Muscle of leg (tissue), 11 donors: ENCODE data around the gene MR1. TPM values are rescaled to one million over a fixed set of nuclear protein-coding genes. Genes with fewer than 3 reads are reported as not detected.

ENCODE experiments used
- DNase-seq: peaks from one replicate; pipeline ENCODE4 v3.0.0; 2013
- H3K27ac ChIP-seq: one replicate; pipeline ENCODE4 v1.5.1; 2013; ENCODE audit warnings: mild to moderate bottlenecking, low read length, control low read depth
- H3K27me3 ChIP-seq: one replicate; pipeline ENCODE4 v1.6.1; 2013; ENCODE audit warnings: low read length; ENCODE audit not compliant: control insufficient read depth, insufficient read depth
- H3K36me3 ChIP-seq: one replicate; pipeline ENCODE4 v1.6.1; 2013; ENCODE audit warnings: low read length; ENCODE audit not compliant: control insufficient read depth, insufficient read depth
- H3K4me1 ChIP-seq: one replicate; pipeline ENCODE4 v1.6.1; 2013; ENCODE audit warnings: low read length; ENCODE audit not compliant: control insufficient read depth, insufficient read depth
- H3K4me3 ChIP-seq: one replicate; pipeline ENCODE4 v1.5.1; 2013; ENCODE audit warnings: low read length, control low read depth
- H3K9me3 ChIP-seq: replicated peaks from 2 replicates; pipeline ENCODE4 v1.6.1; 2013; ENCODE audit warnings: low read depth, low read length; ENCODE audit not compliant: control insufficient read depth
- WGBS: methylation state at CpG from one replicate; pipeline ENCODE4 v1.1.5; 2013; ENCODE audit warnings: missing lambda C conversion rate; ENCODE audit not compliant: insufficient coverage; 5-methylcytosine and 5-hydroxymethylcytosine counted together
- polyA plus RNA-seq, 8 donors: library from polyadenylated mRNA; unstranded; fragments of 120-200 nt; gene quantifications; one replicate each; pipeline versions ENCODE4 v1.2.1 to v1.2.3, GENCODE V29; 2013; ENCODE audit warnings: inconsistent platforms in 1 of 8, low replicate concordance in 1 of 8; ENCODE audit not compliant: insufficient read length in 8 of 8, insufficient read depth in 1 of 8
- total RNA-seq: library from RNA; stranded (reverse); fragments of 120-200 nt; gene quantifications from one replicate; pipeline ENCODE4 v1.2.4, GENCODE V29; 2013

Gene MR1
- total and polyA plus RNA-seq, 9 donors: 3.2 to 6.3 (median 4.1) TPM

DNA sequence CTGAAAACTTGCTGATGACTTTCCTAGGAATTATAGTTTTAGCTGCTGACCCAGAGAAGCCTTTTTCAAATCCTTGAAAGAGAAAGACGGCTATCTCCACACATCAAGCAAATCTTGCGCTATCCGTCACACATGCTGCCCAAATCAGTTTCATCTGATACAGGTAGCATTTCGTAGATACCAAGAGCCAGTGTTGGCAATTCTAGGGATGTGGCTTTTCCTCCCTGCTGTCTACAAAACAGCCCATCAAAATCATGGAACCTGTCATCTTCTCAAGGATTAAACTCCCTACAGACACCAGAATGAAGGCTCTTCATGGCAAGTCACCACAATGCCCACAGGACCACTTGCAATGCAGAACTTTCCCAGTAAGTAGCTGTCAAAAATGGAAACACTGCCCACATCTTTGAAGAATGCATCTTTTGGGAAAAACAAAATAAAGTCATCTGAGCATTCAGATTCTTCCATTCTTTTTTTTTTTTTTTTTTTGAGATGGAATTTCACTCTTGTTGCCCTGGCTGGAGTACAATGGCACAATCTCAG, 21.5 kb upstream of the MR1 start:
- 86% methylated on average over 3 of the region's 4 CpGs for whole genome bisulfite sequencing
- H3K4me1 ChIP-seq: no peaks in the 10 kb centered on the region
- H3K27me3 ChIP-seq: no peaks in the 10 kb centered on the region
- H3K27ac ChIP-seq: no peak overlapping the region
- no peak for DNase-seq
- no peak overlapping the region for H3K4me3 ChIP-seq
- no peaks in the 10 kb centered on the region for H3K36me3 ChIP-seq
- no peaks in the 10 kb centered on the region for H3K9me3 ChIP-seq

DNA sequence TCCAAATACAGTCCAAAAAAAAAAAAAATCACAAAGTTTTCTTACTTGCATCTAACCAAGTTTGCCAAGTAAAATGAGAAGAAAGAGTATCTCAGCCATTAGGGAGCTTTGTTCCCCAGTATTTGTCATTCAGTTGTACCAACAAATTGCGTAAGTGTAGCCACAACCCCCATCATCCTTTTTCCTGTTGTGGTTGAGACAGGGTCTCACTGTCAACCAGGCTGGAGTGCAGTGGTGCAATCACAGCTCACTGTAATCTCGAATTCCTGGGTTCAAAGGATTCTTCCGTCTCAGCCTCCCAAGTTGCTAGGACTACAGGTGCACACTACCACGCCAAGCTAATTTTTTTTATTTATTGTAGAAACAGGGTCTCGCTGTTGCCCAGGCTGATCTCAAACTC, 20.6 kb upstream of the MR1 start:
- Histone ChIP-seq H3K27ac (no peak overlapping the region), H3K27me3 (no peaks in the 10 kb centered on the region), H3K4me1 (no peaks in the 10 kb centered on the region), H3K9me3 (no peaks in the 10 kb centered on the region), H3K36me3 (no peaks in the 10 kb centered on the region), H3K4me3 (no peak overlapping the region)
- DNase-seq: no peak
- no CpG with 5 or more reads among the region's 5 CpGs for WGBS

GRCh38 chr1:181014477-181015250, 19.1 kb upstream of the MR1 start:
- Histone ChIP-seq H3K4me3 (no peak overlapping the region), H3K27me3 (no peaks in the 10 kb centered on the region), H3K36me3 (no peaks in the 10 kb centered on the region), H3K27ac (no peak overlapping the region), H3K9me3 (no peaks in the 10 kb centered on the region), H3K4me1 (no peaks in the 10 kb centered on the region)
- DNase-seq: no peak
- 86% methylated on average over 1 of the region's 2 CpGs for WGBS

- Histone ChIP-seq H3K27ac (no peak overlapping the region), H3K36me3 (no peaks in the 10 kb centered on the region), H3K9me3 (no peaks in the 10 kb centered on the region), H3K27me3 (no peaks in the 10 kb centered on the region), H3K4me1 (no peaks in the 10 kb centered on the region), H3K4me3 (no peak overlapping the region)
- DNase-seq: peak; percentile 23
Observed at GRCh38 chr1:181015251-181015615, 18.6 kb upstream of the MR1 start.

- no peaks in the 10 kb centered on the region for H3K36me3 ChIP-seq
- 100% methylated on average over 6 of the region's 8 CpGs for WGBS
- H3K27ac ChIP-seq: no peak overlapping the region
- no peaks in the 10 kb centered on the region for H3K9me3 ChIP-seq
- H3K4me3 ChIP-seq: no peak overlapping the region
- H3K4me1 ChIP-seq: no peaks in the 10 kb centered on the region
- no peak for DNase-seq
- H3K27me3 ChIP-seq: no peaks in the 10 kb centered on the region
Observed at GRCh38 chr1:181016563-181016962, 17.2 kb upstream of the MR1 start.

DNA sequence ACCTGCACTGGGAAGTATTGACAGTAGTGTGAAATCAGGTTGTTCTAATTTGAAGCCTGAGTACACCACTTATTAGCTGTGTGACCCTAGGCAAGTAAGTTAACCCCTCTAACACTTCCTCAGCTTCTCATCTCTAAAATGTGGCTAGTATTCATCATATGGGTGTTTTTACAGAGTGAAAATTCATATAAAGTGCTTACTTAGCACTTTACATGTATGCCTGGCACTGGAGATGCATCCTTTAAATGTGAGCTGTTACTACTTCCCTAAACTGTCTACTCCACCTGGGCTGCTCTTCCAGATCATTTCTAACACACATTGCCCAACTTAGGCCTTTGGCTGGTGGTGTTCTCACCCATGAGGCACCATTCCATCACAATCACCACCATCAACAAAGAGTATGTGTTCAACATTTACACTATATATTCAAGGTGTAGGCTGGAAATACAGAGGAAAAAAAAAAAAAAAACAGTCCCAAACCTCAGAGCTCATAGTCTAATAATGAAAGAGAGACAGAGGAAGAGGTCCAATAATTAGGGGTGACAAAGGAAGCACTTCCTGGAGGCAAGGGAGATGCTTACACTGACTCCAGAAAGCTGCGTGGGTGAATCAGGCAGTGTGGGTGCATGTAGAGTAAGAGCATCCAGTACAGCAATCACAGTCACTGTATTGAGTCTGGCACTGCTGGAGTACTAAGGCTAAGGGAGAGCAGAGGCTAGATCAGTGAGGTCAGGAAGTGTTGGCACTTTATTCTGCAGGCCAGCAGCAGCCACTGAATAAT, 14.7 kb upstream of the MR1 start:
- Histone ChIP-seq H3K4me1 (peaks cover 4% of the 10 kb centered on the region), H3K9me3 (no peaks in the 10 kb centered on the region), H3K27ac (no peak overlapping the region), H3K36me3 (no peaks in the 10 kb centered on the region), H3K4me3 (no peak overlapping the region), H3K27me3 (no peaks in the 10 kb centered on the region)
- 47% methylated on average over 1 of the region's 1 CpG for WGBS
- DNase-seq: no peak

DNA sequence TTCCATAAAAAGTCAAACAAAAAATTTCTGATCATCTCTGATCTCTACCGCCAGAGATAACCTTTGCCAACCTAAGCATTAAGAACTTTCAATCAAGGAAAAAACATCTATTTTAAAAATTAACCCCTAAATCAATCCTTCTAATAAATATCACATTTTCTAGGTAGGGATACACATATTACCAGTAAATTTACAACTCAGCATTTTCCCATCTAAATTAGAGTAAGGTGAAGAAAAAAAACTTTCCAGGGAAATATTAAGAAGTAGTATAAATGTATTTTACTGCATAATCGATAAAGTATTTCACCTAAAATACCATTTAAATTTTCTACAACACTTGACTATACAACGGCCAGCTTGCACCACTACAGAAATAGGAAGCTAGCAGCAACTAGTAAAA, 12.6 kb upstream of the MR1 start:
- H3K27me3 ChIP-seq: no peaks in the 10 kb centered on the region
- WGBS: no CpG with 5 or more reads among the region's 3 CpGs
- H3K4me1 ChIP-seq: peaks cover 4% of the 10 kb centered on the region
- DNase-seq: no peak
- H3K9me3 ChIP-seq: no peaks in the 10 kb centered on the region
- H3K27ac ChIP-seq: peak overlapping the region; percentile 97
- H3K4me3 ChIP-seq: peak overlapping the region; percentile 94
- H3K36me3 ChIP-seq: no peaks in the 10 kb centered on the region

DNA sequence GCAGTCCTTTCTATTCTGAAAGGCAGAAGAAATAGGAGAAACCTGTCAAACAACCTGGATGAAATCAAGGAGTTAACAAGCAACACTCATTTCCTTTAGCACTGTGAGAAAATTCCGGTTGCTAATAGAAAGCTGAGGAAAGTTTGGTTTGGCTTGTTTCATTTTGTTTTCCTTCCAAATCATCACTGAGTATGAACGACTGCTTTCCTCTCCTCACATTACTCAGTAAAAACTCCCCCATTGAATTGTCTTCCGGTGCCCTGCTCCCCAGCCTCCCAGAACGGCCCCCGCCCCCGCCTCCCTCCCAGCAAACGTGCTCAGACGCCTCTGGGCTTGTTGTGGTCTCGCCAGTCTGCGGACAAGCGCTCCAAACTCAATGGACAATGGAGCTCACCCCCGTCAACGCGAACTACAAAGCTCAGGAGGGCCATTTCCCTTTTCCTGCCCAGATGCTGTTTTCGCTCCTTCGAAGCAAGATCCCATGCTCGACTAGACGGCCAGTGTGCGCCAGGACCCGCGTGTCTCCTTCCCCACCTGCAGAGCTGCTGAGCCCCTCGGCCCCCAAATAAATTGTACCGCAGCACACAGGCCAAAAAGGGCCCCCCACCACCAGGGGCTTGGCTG, 11.9 kb upstream of the MR1 start:
- no peaks in the 10 kb centered on the region for H3K9me3 ChIP-seq
- H3K27me3 ChIP-seq: no peaks in the 10 kb centered on the region
- DNase-seq: peak; percentile 84
- peak overlapping the region; percentile 94 for H3K4me3 ChIP-seq
- peaks cover 4% of the 10 kb centered on the region for H3K4me1 ChIP-seq
- WGBS: 0% methylated on average over 14 of the region's 23 CpGs
- peak overlapping the region; percentile 97 for H3K27ac ChIP-seq
- H3K36me3 ChIP-seq: no peaks in the 10 kb centered on the region

DNA sequence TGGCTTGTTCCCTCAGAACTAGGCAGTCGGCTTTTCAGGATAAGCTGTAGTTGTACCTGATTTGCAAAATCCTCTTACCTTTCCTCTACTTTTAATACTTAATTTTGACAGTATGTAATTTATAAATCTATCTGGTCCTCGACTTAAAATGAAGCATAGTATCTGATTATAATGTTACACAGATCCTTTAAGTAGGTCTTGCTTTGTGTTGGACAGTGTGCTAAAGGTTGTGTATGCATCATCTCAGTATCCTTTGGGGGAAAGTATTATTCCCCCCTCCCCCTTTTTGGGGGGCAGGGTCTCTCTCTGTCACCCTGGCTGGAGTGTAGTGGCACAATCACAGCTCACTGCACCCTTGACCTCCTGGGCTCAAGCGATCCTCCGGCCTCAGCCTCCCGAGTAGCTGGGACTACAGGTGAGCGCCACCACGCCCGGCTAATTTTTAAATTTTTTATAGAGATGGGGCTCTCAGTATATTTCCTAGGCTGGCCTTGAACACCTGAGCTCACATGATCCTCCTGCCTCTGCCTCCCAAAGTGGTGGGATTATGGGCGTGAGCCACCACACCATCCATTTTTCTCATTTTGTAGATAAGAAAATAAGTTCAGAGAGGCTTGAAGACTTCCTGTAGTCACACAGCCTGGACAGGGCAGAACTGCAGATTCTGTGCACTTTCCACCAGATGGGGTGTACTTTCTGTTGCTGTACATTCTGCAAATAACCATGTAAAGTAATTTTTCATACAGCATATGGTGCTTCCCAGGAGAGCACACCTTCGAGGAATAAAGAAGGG, 10.3 kb upstream of the MR1 start:
- no peak for DNase-seq
- Histone ChIP-seq H3K9me3 (no peaks in the 10 kb centered on the region), H3K27me3 (no peaks in the 10 kb centered on the region), H3K27ac (peak overlapping the region; percentile 69), H3K36me3 (no peaks in the 10 kb centered on the region), H3K4me1 (peaks cover 4% of the 10 kb centered on the region), H3K4me3 (peak overlapping the region; percentile 94)
- WGBS: no CpG with 5 or more reads among the region's 10 CpGs
